Measurements from ENCODE around the gene TBC1D21. TPM values are rescaled to one million over a fixed set of nuclear protein-coding genes. Genes with fewer than 3 reads are reported as not detected.

Gene TBC1D21
- total and polyA plus RNA-seq, 2 of the 4 experiments (the other 2 are of a cell fraction): not detected

- ChIA-PET CTCF (no interaction called here), POLR2A (ENCODE audit: unreplicated experiment) (no interaction called here)
- no peak overlapping the region for H2BK120ac ChIP-seq (ENCODE audit: low read depth, low read length)
- no peak overlapping the region for H2AFZ ChIP-seq (replicated peaks; ENCODE audit: low read length, poor library complexity)
- H3K4me2 ChIP-seq (ENCODE audit: low read depth, low read length): no peak overlapping the region
- intact Hi-C loops (cut with micrococcal nuclease): no loop called here
- no peak overlapping the region for H3K27ac ChIP-seq (ENCODE audit: insufficient read depth, low read length)
- no peak overlapping the region for H3K4ac ChIP-seq (ENCODE audit: low read depth, low read length)
- no peak overlapping the region for H2BK20ac ChIP-seq (ENCODE audit: low read depth, low read length)
- no peak overlapping the region for H4K8ac ChIP-seq (ENCODE audit: low read depth in 2 of 2, low read length in 2 of 2)
- no peaks in the 10 kb centered on the region for H3K79me1 ChIP-seq (ENCODE audit: low read depth in 1 of 2, low read length in 2 of 2)
- no peaks in the 10 kb centered on the region for H3K36me3 ChIP-seq (ENCODE audit: control insufficient read depth, insufficient read depth, low read length)
- H2AK5ac ChIP-seq (ENCODE audit: low read depth, low read length): no peak overlapping the region
- no peak overlapping the region for H3K18ac ChIP-seq (ENCODE audit: low read depth, low read length)
- peaks cover 17% of the 10 kb centered on the region for H3K9me1 ChIP-seq (ENCODE audit: insufficient read depth, low read length)
- H3K9me3 ChIP-seq (ENCODE audit: control insufficient read depth, insufficient read depth, low read length): no peaks in the 10 kb centered on the region
- H3K27me3 ChIP-seq (ENCODE audit: control insufficient read depth, insufficient read depth, low read length): no peaks in the 10 kb centered on the region
- H3K4me3 ChIP-seq (ENCODE audit: insufficient read depth, low read depth, low read length): no peak overlapping the region
- BruUV-seq (replicated peaks): no TSS peak
- no peak overlapping the region for H4K5ac ChIP-seq (ENCODE audit: low read depth, low read length)
- H3K14ac ChIP-seq (replicated peaks; ENCODE audit: low read depth, low read length): no peak overlapping the region
- in situ Hi-C loops (cut with MboI; ENCODE audit: low sequenced_read_pairs): no loop called here
- no peak overlapping the region for H2BK15ac ChIP-seq (ENCODE audit: low read depth, low read length)
- DNase-seq (no peak), ATAC-seq (ENCODE audit: low read depth) (no peak)
- TF ChIP-seq POLR2A (IDR thresholded peaks at IDR 0.05; ENCODE audit: low read depth, low read length) (no peak), SMC3 (IDR thresholded peaks at IDR 0.05; ENCODE audit: low read depth, low read length) (no peak), CEBPB (IDR thresholded peaks at IDR 0.05; ENCODE audit: low read depth, low read length) (no peak), FOS (IDR thresholded peaks at IDR 0.05; ENCODE audit: low read depth, low read length) (no peak), ELK1 (IDR thresholded peaks at IDR 0.05; ENCODE audit: borderline replicate concordance, low read depth, low read length) (no peak), BHLHE40 (IDR thresholded peaks at IDR 0.05; ENCODE audit: low read depth, low read length) (no peak)
- H2BK5ac ChIP-seq (ENCODE audit: low read depth, low read length, poor library complexity, severe bottlenecking): no peak overlapping the region
- no peak overlapping the region for H4K91ac ChIP-seq (ENCODE audit: insufficient read depth, low read depth, low read length)
- no peak overlapping the region for H3K56ac ChIP-seq (ENCODE audit: extremely low read depth, insufficient read depth, low read length)
- 100% methylated on average over 2 of the region's 7 CpGs; no CpG with 5 or more reads in 1 of the 2 experiments for WGBS, 2 experiments (ENCODE audit: extremely low coverage in 2 of 2, insufficient read length in 1 of 2)
- no peak overlapping the region for H3K23ac ChIP-seq (ENCODE audit: low read depth, low read length)
- no peak overlapping the region for H3K9ac ChIP-seq (ENCODE audit: low read depth, low read length)
- no peak overlapping the region for H2AK9ac ChIP-seq (replicated peaks; ENCODE audit: low read depth, low read length, poor library complexity)
- H3K4me1 ChIP-seq (ENCODE audit: control insufficient read depth, insufficient read depth, low read length): peaks cover 6% of the 10 kb centered on the region
- H4K20me1 ChIP-seq (ENCODE audit: insufficient read depth, low read length): no peaks in the 10 kb centered on the region
- dilution Hi-C loops (cut with HindIII; ENCODE audit: low sequenced_read_pairs, unreplicated experiment): no loop called here
Measured at GRCh38 chr15:73901126-73901810, 27.9 kb downstream of the TBC1D21 start.

Measured in IMR-90 (cell line).